Urinary bladder (tissue), 4 donors: ENCODE measurements around the gene AGXT. TPM values are rescaled to one million over a fixed set of nuclear protein-coding genes. Genes with fewer than 3 reads are reported as not detected.

Source experiments
- DNase-seq: peaks from one replicate; pipeline ENCODE4 v3.0.0-alpha.2; 2015; ENCODE audit errors: extremely low spot score
- H3K27ac ChIP-seq: one replicate; pipeline ENCODE4 v1.5.1; 2013; ENCODE audit warnings: low read depth, mild to moderate bottlenecking, moderate library complexity
- H3K36me3 ChIP-seq: one replicate; pipeline ENCODE4 v1.6.1; 2013; ENCODE audit warnings: mild to moderate bottlenecking, moderate library complexity; ENCODE audit not compliant: insufficient read depth
- H3K4me1 ChIP-seq: one replicate; pipeline ENCODE4 v1.6.1; 2013; ENCODE audit warnings: mild to moderate bottlenecking, moderate library complexity; ENCODE audit not compliant: insufficient read depth
- H3K4me3 ChIP-seq: one replicate; pipeline ENCODE4 v1.5.1; 2013; ENCODE audit warnings: low read depth, low read length
- WGBS: extraction: QIAGEN DNeasy Blood & Tissue Kit; methylation state at CpG from one replicate; pipeline ENCODE4 v1.1.7; 2013; 5-methylcytosine and 5-hydroxymethylcytosine counted together
- polyA plus RNA-seq: library from polyadenylated mRNA; stranded (reverse); fragments of 200-250 nt; gene quantifications from one replicate; pipeline ENCODE4 v1.2.3, GENCODE V29; 2013
- total RNA-seq: library from RNA; depleted of rRNA; stranded (reverse); fragments of >200 nt; gene quantifications from one replicate; pipeline ENCODE4 v1.2.3, GENCODE V29; 2014
- donor health status: healthy with polysubstance abuse.
- donor health status: healthy.

Gene AGXT
- total and polyA plus RNA-seq, 2 donors = 0.49 TPM; not detected in 1

GRCh38 chr2:240850756-240851077 lies 17.9 kb upstream of the AGXT start:
- Histone ChIP-seq H3K4me3 (no peak overlapping the region), H3K36me3 (no peaks in the 10 kb centered on the region), H3K27ac (no peak overlapping the region), H3K4me1 (no peaks in the 10 kb centered on the region)
- DNase-seq = no peak
- WGBS = 67% methylated on average over 11 of the region's 11 CpGs

- H3K4me3 ChIP-seq = no peak overlapping the region
- no peak overlapping the region for H3K27ac ChIP-seq
- peak; percentile 31 for DNase-seq
- WGBS = 36% methylated on average over 33 of the region's 33 CpGs
- H3K4me1 ChIP-seq = no peaks in the 10 kb centered on the region
- H3K36me3 ChIP-seq = no peaks in the 10 kb centered on the region
Measured at GRCh38 chr2:240851078-240851991, 17.3 kb upstream of the AGXT start.

- Histone ChIP-seq H3K27ac (no peak overlapping the region), H3K4me3 (no peak overlapping the region), H3K36me3 (no peaks in the 10 kb centered on the region), H3K4me1 (no peaks in the 10 kb centered on the region)
- DNase-seq = no peak
- WGBS = 86% methylated on average over 15 of the region's 15 CpGs
Measured at GRCh38 chr2:240852671-240853314, 15.8 kb upstream of the AGXT start.

- WGBS = 91% methylated on average over 8 of the region's 8 CpGs
- DNase-seq = no peak
- H3K4me1 ChIP-seq = no peaks in the 10 kb centered on the region
Measured at GRCh38 chr2:240855670-240856069, 13.0 kb upstream of the AGXT start.

GRCh38 chr2:240856151-240856980 lies 12.3 kb upstream of the AGXT start:
- H3K27ac ChIP-seq = no peak overlapping the region
- DNase-seq = no peak
- no peak overlapping the region for H3K4me3 ChIP-seq
- WGBS = 72% methylated on average over 21 of the region's 21 CpGs
- H3K36me3 ChIP-seq = no peaks in the 10 kb centered on the region
- H3K4me1 ChIP-seq = no peaks in the 10 kb centered on the region

More at GRCh38 chr2:240855670-240856069, 13.0 kb upstream of the AGXT start:
- Histone ChIP-seq H3K4me3 (no peak overlapping the region), H3K27ac (no peak overlapping the region), H3K36me3 (no peaks in the 10 kb centered on the region)

GRCh38 chr2:240857039-240858008 lies 11.3 kb upstream of the AGXT start:
- H3K36me3 ChIP-seq = no peaks in the 10 kb centered on the region
- H3K4me1 ChIP-seq = no peaks in the 10 kb centered on the region
- 84% methylated on average over 21 of the region's 21 CpGs for WGBS
- no peak for DNase-seq
- H3K4me3 ChIP-seq = no peak overlapping the region
- H3K27ac ChIP-seq = no peak overlapping the region

GRCh38 chr2:240858321-240858720 lies 10.3 kb upstream of the AGXT start:
- DNase-seq = no peak
- no peak overlapping the region for H3K27ac ChIP-seq
- 80% methylated on average over 13 of the region's 13 CpGs for WGBS
- no peaks in the 10 kb centered on the region for H3K4me1 ChIP-seq
- H3K36me3 ChIP-seq = no peaks in the 10 kb centered on the region
- no peak overlapping the region for H3K4me3 ChIP-seq

- H3K27ac ChIP-seq = no peak overlapping the region
- no peak for DNase-seq
- H3K36me3 ChIP-seq = no peaks in the 10 kb centered on the region
- H3K4me3 ChIP-seq = no peak overlapping the region
- no peaks in the 10 kb centered on the region for H3K4me1 ChIP-seq
- 93% methylated on average over 10 of the region's 10 CpGs for WGBS
Measured at GRCh38 chr2:240858871-240859270, 9.8 kb upstream of the AGXT start.

- Histone ChIP-seq H3K4me3 (no peak overlapping the region), H3K36me3 (no peaks in the 10 kb centered on the region), H3K4me1 (no peaks in the 10 kb centered on the region), H3K27ac (no peak overlapping the region)
- 77% methylated on average over 2 of the region's 2 CpGs for WGBS
- no peak for DNase-seq
Measured at GRCh38 chr2:240861547-240861946, 7.1 kb upstream of the AGXT start.

GRCh38 chr2:240864475-240864874 lies 4.1 kb upstream of the AGXT start:
- Histone ChIP-seq H3K27ac (no peak overlapping the region), H3K4me3 (no peak overlapping the region), H3K4me1 (no peaks in the 10 kb centered on the region), H3K36me3 (no peaks in the 10 kb centered on the region)
- DNase-seq = no peak
- WGBS = 70% methylated on average over 3 of the region's 3 CpGs

GRCh38 chr2:240865391-240865790 lies 3.2 kb upstream of the AGXT start:
- WGBS = 77% methylated on average over 5 of the region's 5 CpGs
- no peaks in the 10 kb centered on the region for H3K36me3 ChIP-seq

GRCh38 chr2:240869109-240869955 lies 708 bp downstream of the AGXT start:
- H3K27ac ChIP-seq = no peak overlapping the region
- WGBS = 91% methylated on average over 25 of the region's 25 CpGs

More at GRCh38 chr2:240865391-240865790, 3.2 kb upstream of the AGXT start:
- no peak for DNase-seq
- no peak overlapping the region for H3K4me3 ChIP-seq
- no peaks in the 10 kb centered on the region for H3K4me1 ChIP-seq
- no peak overlapping the region for H3K27ac ChIP-seq

More at GRCh38 chr2:240869109-240869955, 708 bp downstream of the AGXT start:
- no peak for DNase-seq
- no peak overlapping the region for H3K4me3 ChIP-seq
- H3K4me1 ChIP-seq = no peaks in the 10 kb centered on the region
- no peaks in the 10 kb centered on the region for H3K36me3 ChIP-seq
